Hair follicle dermal papilla cell (primary cell): ENCODE data around the gene RAD51. TPM values are rescaled to one million over a fixed set of nuclear protein-coding genes. Genes with fewer than 3 reads are reported as not detected.

Experiments
- small RNA-seq: library from RNA; depleted of rRNA; stranded (forward); fragments of <200 nt; gene quantifications from one replicate; pipeline ENCODE3, GENCODE V24; 2012
- total RNA-seq: library from RNA; depleted of rRNA; stranded (reverse); fragments of >200 nt; gene quantifications from 2 replicates; pipeline ENCODE4 v1.2.3, GENCODE V29; 2012

Gene RAD51
- 1.1 and 1.8 TPM in 2 replicates for total RNA-seq

GRCh38 chr15:40694688-40695468, at the start of gene RAD51:
RAD51 (plus strand) TSS chr15:40695174; CDS start chr15:40698759, 3,585 bp downstream.

GRCh38 chr15:40754883-40755811, 60.2 kb downstream of the RAD51 start, which contains the start of gene RMDN3:
RMDN3 (minus strand) TSS chr15:40755254; CDS start chr15:40754783, 471 bp downstream.

GRCh38 chr15:40763801-40764628, 69.0 kb downstream of the RAD51 start, which contains the start of gene GCHFR:
GCHFR (plus strand) TSS chr15:40764068; CDS start chr15:40764181, 113 bp downstream.

GRCh38 chr15:40769274-40770146, 74.5 kb downstream of the RAD51 start, which contains the start of gene C15orf62:
C15orf62 (plus strand) TSS chr15:40769980; CDS start chr15:40770496, 516 bp downstream.

Small RNAs within 50 kb of the gene (small RNA-seq; reads per million reads assigned to genes)
- gene SUMO2P15: not detected

Other genes with a start within 250 kb of the RAD51 start
- gene CHST14, start 224.2 kb upstream of the RAD51 start, total RNA-seq: 15.5 and 18.7 TPM in 2 replicates
- 19.4 and 21.3 TPM in 2 replicates for gene CCDC32, start 130.1 kb upstream of the RAD51 start, total RNA-seq
- gene RPUSD2, start 125.9 kb upstream of the RAD51 start, total RNA-seq: 10.8 and 11.7 TPM in 2 replicates
- gene KNL1, start 100.9 kb upstream of the RAD51 start, total RNA-seq: 2.9 and 3.6 TPM in 2 replicates
- 15.7 and 21.6 TPM in 2 replicates for gene RMDN3, start 60.1 kb downstream of the RAD51 start, total RNA-seq
- 3.5 and 3.6 TPM in 2 replicates for gene GCHFR, start 68.9 kb downstream of the RAD51 start, total RNA-seq
- gene C15orf62, start 74.8 kb downstream of the RAD51 start, total RNA-seq: 0.12 TPM in 1 of 2 replicates, not detected in the other
- gene ZFYVE19, start 111.9 kb downstream of the RAD51 start, total RNA-seq: 14.1 and 16.2 TPM in 2 replicates
- gene DNAJC17, start 112.3 kb downstream of the RAD51 start, total RNA-seq: 11.2 and 12.0 TPM in 2 replicates
- not detected in 2 replicates for gene PPP1R14D, start 133.5 kb downstream of the RAD51 start, total RNA-seq
- 0.12 and 0.49 TPM in 2 replicates for gene SPINT1, start 148.9 kb downstream of the RAD51 start, total RNA-seq
- gene RHOV, start 179.1 kb downstream of the RAD51 start, total RNA-seq: 0.16 and 0.24 TPM in 2 replicates
- gene VPS18, start 199.3 kb downstream of the RAD51 start, total RNA-seq: 70.6 and 74.2 TPM in 2 replicates
- gene DLL4, start 234.2 kb downstream of the RAD51 start, total RNA-seq: 0.16 TPM in 1 of 2 replicates, not detected in the other